GM15510 (cell line): Measurements from ENCODE around the gene RCCD1.
A peak's percentile ranks its signal among the peaks of the same experiment; 100 is the strongest.

ENCODE experiments used
- POLR2A ChIP-seq: IDR thresholded peaks from 3 replicates; pipeline ENCODE4 v1.6.1; 2011; ENCODE audit warnings: borderline replicate concordance; ENCODE audit not compliant: insufficient read length; ENCODE audit errors: extremely low read depth

RCCD1 gene

GRCh38 chr15:90954712-90955623 lies at the start of gene RCCD1:
TSS of gene RCCD1 (plus strand) at chr15:90954884. CDS start at chr15:90956735, 1,851 bp downstream.
- TF ChIP-seq POLR2A = peak; percentile 83

- TF ChIP-seq POLR2A = no peak
Measured at GRCh38 chr15:90905306-90906180, 49.1 kb upstream of the RCCD1 start.

GRCh38 chr15:90906181-90906849 lies 48.4 kb upstream of the RCCD1 start:
- no peak for TF ChIP-seq POLR2A

- no peak for TF ChIP-seq POLR2A
Measured at GRCh38 chr15:90907051-90907660, 47.5 kb upstream of the RCCD1 start.

GRCh38 chr15:90907838-90908507 lies 46.7 kb upstream of the RCCD1 start:
- no peak for TF ChIP-seq POLR2A

GRCh38 chr15:90909976-90910375 lies 44.7 kb upstream of the RCCD1 start:
- TF ChIP-seq POLR2A = no peak

- no peak for TF ChIP-seq POLR2A
Measured at GRCh38 chr15:90910441-90911301, 44.0 kb upstream of the RCCD1 start.

GRCh38 chr15:90911302-90911623 lies 43.4 kb upstream of the RCCD1 start:
- no peak for TF ChIP-seq POLR2A

GRCh38 chr15:90911906-90912769 lies 42.5 kb upstream of the RCCD1 start:
- no peak for TF ChIP-seq POLR2A

GRCh38 chr15:90912770-90913075 lies 42.0 kb upstream of the RCCD1 start:
- TF ChIP-seq POLR2A = no peak

- TF ChIP-seq POLR2A = no peak
Measured at GRCh38 chr15:90913398-90913944, 41.2 kb upstream of the RCCD1 start.

GRCh38 chr15:90914305-90915080 lies 40.2 kb upstream of the RCCD1 start:
- no peak for TF ChIP-seq POLR2A

- no peak for TF ChIP-seq POLR2A
Measured at GRCh38 chr15:90915216-90915807, 39.4 kb upstream of the RCCD1 start.
